ENCODE measurements around the gene CEP350.
"Not testable (repeated sequence)": the region's sequence is repeated elsewhere in the genome, so short reads cannot be mapped to it uniquely, and the experiment has no call there.

Gene CEP350

DNA sequence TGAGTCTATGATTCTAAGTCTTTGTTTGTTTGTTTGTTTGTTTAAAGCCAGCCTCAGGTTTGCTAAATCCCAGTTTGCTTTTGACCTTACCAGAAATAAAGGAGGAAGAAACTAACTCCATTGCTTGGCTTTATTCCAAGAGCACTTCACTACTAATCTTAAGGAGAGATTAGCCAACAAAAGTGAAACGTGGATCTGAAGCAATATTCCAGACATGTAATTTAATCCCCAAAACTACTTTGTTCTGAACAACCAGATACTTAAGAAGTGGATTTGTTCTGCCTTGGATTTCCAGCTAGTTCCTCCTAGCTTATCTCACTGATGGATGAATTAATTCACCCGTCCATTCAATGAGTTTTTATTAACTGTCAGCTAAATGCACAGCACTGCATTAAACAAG, 15.9 kb upstream of the CEP350 start:
- DNase-seq: no peak

DNA sequence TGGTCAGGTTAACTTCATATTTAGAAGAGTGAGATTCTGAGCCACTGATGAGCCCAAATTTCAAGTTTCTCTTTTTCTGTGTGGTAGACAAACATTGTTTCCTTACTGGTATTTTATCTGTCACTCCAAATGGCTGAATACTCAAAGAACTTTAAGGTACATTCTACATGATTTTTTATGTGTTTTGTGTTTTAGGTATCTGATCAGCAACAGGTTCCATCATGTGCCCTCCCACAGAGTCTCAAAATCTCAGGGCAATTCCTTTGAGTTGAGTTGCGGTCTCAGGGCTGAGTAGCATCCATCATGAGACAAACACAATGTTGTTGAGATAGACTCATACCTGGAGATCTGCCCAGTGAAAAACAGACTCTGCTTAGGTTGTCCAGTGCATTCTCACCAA, 14.7 kb upstream of the CEP350 start:
- DNase-seq: no peak

DNA sequence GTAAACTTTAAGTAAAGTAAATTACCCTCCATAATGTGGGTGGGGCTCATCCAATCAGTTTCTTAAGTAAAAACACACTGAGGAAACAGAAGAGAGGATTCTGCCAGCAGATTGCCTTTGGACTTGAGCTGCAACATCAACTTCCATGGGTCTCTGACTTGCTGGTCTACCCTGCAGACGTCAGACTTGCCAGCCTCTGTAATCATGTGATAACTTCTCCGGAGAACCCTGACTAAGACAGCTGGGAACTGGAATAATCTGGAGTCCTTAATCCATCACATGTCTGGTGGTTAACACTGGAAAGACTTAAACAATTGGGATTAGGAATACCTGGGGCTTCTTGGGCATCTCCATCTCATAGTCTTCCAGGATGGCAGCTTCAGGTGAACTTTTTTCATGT, 13.2 kb upstream of the CEP350 start:
- DNase-seq: no peak

DNA sequence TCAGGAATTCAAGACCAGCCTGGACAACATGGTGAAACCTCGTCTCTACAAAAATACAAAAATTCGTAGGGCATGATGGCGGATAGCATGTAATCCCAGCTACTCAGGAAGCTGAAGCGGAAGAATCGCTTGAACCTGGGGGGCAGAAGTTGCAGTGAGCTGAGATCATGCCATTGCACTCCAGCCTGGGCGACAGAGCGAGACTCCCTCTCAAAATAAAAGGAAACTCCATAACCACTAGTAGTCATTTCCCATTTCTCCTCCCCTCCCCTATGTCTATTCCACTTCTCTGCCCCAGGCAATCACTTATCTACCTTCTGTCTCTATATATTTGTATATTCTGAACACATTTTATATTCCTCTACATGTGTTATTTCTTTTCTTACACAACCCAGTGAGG, 4.0 kb upstream of the CEP350 start:
- DNase-seq: no peak

DNA sequence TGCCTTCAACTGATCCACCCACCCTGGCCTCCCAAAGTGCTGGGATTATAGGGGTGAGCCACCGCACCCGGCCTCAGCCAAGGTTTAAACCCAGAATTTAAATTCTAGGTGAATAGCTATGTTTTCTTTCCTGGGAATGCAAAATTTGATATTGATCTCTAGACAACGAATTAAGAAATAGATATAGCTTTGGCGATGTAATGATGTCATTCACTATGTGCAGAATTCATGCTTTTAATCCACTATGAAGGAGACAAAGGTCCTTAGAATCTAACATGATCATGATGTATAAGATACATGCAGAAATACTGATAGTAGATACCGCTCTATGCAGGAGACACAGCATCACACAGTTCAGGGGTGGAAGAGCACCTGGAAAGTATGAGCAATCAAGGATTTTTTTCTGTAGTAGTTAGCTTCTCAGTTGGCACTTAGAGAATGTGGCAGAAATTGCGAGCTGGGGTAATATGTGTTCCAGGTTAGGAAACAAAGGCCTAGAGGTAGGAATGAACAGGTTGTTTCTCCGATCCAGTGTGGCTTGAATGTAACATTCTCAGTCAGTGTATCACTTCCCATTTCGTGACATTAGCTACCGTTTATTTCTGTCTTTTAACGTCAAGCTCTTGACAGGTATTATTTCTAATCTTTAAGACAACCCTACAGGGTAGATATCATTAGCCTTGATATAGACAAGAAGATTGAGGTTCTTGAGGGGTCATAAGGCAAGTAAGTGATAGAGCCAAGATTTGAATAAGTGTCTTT, 3.0 kb upstream of the CEP350 start:
- no peak for DNase-seq

DNA sequence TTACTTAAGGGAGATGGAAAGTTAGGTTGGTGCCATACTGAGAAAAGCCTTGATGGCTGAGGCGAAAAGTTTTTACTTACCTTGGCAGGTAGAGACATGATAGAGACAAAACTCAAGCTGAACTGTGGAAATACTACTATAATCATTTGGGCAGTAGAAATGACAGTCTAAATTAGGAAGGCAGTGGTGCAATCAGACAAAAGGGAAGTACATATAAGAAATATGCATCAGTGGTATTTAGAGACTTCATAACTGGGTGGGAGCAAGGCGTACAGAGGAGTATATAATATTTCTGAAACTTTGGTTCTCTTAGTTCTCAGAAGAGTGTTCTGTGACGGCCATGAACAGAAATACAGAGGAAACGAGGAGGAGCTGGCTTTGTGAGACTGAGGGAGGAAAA, 2.4 kb upstream of the CEP350 start:
- no peak for DNase-seq

DNA sequence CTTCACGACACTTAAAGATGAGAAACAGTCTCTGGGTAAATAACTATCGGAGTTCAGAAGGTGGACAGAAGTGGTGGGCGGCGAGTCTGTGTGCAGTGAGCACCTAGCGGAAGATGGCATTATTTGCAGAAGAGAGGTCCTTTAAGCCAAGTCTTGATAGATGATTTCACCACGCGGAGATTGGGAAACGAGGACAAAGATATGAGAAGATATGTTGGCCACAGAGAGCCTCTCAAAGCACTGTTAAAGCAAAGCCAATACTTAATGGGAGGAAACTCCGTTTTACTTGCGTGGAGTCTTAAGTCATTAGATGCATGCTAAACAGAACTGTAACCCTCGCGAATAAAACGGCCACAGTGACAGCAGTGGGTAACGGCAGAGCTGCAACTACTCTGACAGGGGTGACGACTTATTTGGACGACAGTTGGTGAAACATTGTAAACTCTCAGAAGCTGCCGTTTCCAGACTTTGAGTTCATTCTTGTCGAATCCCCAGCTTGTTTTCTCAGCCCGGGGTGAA, 577 bp upstream of the CEP350 start:
- peak in 6 of 56 donors; percentile 7 to 70 (median 54) for DNase-seq

DNA sequence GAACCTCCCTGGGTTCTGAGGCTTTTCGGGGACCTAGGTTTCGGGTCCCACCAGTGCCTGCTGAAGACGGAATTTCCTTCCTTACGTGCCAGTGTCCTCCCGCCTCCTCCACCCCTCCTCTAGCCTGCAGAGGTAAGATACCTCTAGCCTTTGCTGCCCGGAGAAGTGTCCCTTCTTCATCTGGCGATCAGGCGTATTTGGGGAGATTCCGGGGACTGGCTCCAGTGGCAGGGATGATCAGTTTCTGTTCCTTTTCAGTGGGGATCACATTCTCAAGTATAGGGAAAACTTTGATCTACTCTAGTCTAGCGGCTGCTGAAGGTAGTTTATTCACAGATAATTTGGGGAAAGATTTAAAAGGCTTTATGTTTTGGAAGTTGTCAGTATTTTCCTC, 674 bp downstream of the CEP350 start:
- DNase-seq: peak in 11 of 56 donors; percentile 7 to 76 (median 44)

DNA sequence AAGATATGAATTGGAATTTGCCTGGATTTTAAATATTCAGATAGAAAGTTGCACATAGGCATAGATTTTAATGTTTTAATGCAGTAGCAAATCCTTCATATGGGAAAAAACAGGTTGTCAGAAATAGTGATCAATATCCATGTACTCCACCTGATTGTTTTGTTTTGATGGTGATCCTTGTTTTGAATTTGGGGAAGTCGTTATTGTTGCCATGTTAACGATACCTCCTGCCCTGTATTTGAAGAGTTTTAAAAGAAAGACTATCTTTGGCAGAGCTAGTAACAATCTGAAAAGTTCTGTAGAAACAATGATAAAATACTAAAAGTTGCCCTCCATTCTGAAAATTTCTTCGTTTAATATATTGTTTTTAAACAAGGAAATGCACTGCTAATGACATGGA, 1.1 kb downstream of the CEP350 start:
- no peak for DNase-seq

DNA sequence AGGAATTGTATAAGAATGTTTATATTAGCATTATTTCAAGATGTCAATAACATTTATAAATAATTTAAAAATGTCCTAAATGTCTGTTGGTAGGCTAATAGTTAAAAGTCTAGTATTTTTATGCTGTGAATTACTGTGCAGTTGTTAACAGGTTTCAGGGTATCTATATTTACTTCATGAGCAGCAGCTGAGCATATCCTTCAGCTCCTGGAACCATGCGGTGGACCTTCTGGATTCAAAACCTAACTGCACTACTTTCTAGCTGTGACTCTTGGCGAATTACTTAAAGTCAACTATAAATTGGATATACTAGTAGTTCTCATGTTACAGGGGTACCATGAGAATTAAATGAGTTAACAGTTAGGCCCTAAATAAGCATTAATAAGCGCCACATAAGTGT, 3.7 kb downstream of the CEP350 start:
- DNase-seq: no peak

DNA sequence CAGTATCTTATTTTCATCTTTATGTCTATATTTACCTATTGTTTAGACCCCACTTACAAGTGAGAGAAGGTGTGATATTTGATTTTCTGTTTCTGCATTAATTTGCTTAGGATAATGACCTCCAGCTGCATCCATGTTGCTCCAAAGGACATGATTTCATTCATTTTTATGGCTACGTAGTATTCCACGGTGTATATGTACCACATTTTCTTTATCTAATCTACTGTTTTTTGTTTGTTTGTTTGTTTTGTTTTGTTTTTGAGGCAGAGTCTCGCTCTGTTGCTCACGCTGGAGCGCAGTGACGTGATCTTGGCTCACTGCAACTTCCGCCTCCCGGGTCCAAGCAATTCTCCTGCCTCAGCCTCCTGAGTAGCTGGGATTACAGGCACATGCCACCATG, 7.6 kb downstream of the CEP350 start:
- not testable (repeated sequence) for DNase-seq

DNA sequence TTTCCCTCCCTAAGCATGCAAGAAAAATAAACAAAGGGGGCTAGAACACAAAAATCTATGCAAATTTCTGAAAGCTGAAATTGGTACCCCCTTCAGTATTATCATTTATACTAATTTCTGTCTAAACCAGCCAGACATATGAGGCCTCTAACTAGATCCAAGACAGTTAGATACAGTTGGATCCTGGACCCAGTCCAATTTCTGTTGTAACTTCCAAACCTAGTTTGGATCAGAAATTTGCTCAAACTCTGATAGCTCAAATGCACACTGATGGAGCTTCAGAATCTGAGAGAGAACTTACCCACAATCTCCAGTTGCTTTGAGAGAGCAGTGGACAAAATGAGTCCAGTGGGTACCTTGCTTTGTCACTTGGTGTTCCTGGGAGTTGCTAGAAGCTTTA, 11.9 kb downstream of the CEP350 start:
- no peak for DNase-seq

DNA sequence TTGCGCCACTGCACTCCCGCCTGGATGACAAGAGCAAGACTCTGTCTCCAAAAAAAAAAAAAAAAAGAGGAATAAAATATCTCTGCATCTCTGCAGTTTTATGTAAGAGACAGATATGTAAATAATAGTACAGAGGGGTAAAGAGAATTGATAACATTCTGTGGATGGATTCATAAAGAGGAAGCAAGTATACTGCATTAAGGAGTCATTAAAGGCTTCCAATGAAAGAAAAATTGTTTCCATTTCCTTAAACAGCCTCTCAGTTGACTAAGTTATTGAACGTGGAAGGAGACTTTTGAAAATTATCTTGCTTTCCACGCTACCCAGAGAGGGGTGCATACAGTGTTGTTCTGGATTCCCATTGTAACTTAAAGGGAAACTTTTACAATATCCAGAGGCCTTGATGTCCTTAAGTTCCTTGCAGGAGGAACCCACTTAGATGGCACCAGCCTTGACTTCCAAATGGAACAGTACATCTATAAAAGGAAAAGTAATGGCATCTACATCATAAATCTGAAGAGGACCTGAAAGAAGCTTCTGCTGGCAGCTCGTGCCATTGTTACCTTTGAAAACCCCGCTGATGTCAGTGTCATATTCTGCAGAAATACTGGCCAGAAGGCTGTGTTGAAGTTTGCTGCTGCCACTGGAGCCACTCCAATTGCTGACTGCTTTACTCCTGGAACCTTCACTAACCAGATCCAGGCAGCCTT, 13.8 kb downstream of the CEP350 start:
- DNase-seq: no peak

DNA sequence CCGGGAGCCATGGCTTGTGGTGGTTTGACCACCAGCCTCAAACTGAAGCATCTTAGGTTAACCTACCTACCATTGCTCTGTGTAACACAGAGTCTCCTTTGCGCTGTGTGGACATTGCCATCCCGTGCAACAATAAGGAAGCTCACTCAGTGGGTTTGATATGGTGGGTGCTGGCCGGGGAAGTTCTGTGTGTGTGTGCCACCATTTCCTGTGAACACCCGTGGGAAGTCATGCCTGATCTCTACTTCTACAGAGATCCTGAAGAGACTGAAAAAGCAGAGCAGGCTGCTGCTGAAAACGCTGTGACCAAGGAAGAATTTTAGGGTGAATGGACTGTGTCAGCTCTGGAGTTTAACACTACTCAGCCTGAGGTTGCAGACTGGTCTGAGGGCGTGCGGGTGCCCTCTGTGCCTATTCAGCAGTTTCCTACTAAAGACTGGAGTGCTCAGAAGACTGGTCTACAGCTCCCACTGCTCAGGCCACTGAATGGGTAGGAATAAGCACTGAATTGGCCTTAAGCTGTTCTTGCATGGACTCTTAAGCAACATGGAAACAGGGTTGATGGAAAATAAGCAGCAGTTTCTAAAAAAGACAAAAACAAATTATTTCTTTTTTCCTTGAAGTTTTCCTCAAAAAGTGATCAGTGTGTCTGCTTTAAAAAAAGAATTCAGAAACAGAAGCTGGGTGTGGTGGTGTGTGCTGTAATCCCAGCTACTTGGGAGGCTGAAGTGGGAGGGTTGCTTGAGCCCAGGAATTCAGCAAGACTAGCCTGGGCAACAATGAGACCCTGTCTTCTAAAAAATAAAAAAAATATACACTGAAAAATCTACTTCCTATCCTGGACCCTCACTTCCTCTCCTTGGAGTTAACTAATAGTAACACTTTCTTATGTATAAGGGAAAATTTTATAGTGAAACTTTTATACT, 14.6 kb downstream of the CEP350 start:
- peak in 1 of 56 donors; percentile 12 for DNase-seq

DNA sequence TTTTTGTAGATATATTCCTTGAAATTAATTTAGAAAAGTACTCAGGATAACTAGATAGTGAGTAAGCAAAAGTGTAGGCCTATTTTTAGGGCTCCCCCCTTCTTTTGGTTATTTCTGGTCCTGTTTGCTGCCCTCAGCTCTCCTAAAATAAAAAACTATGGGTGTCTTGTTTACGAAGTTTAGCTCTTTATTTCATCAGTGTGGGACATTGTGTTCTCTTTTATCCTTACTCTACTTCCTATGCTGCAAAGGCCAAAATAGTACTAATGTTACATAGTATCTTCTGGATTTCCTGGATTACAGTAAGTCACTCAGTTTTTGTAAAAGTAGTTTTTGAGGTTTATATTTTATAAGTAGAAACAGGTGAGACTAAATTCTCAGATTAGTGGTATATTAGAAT, 15.4 kb downstream of the CEP350 start:
- DNase-seq: no peak

DNA sequence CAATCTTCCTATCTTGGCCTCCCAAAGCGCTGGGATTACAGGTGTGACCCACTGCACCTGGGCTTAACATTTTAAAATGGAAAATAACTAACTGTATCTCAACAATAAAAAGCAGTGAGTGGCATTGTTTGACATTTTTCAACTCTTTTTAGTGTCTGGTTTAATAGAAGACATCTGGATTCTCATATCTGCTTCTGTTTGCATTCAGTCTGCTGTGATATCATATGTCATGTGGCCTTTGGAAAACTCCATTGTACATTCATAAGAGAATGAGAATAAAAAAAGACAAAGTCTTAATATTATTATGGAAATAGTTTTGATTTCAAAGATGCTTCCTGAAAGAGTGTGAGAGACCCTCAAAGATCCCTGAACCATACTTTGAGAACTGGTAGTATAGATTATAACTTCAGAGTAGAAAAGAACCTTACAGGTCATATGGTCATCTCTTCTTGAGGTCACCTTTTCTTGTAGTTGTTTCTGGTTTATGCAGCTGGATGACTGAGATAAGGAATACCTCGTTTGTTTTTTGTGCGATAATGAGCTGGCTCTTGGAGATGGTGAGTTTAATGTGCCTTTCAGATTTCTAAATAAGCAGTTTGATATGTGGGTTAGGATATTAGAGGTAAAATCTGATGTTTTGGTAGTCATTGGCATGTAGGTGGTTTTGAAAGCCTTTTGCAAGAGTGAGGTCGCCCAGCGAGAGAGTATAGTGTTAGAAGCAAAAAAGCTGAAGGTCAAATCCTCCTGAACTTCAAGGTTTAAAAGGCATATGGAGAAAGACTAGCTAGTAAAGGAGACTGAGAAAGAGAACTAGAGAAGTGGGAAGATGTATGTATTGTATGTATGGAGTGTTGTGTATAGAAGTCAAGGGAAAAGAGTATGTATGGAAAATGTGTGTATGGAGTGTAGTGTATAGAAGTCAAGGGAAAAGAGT, 17.2 kb downstream of the CEP350 start:
- DNase-seq: no peak

DNA sequence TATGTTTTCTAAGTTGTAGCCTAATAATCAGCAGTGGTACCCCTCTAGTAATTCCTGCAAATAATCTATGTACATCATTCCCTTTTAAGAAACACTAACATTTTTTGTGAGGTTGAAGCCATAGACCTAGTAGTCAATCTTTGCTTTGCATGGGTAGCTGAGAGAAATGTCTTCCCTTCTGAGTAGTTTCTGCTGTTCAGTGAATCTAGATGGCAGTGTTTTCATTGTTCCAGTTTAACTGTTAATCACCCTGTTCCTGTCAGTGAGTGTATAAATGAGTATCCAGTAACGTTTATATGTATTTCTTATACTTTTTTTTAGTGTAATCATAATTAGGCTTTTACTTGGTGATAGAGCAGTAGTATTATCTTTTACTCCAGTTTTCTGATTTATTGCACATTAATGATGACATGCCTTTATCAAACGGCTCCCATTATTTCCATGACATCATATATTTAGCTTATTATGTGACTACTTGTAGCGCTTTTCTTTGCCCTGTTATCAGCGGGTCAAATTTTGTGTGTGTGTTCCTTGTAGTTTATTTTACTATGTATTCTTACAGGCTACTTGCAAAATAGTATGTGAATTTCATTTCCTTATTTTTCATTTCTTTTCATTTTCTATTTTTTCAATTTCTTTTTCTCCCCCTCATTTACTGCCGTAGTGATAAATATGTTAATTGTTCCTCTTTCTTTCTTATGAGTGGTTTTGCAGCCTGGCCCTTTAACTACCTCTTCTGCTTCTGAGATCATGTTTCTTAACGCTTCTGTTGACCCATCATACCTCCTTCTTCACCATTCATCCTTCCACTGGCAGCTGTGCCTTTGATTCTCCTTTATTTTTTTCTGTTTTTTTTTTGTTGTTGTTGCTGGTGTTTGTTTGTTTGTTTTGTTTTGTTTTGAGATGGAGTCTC, 18.8 kb downstream of the CEP350 start:
- DNase-seq: no peak

DNA sequence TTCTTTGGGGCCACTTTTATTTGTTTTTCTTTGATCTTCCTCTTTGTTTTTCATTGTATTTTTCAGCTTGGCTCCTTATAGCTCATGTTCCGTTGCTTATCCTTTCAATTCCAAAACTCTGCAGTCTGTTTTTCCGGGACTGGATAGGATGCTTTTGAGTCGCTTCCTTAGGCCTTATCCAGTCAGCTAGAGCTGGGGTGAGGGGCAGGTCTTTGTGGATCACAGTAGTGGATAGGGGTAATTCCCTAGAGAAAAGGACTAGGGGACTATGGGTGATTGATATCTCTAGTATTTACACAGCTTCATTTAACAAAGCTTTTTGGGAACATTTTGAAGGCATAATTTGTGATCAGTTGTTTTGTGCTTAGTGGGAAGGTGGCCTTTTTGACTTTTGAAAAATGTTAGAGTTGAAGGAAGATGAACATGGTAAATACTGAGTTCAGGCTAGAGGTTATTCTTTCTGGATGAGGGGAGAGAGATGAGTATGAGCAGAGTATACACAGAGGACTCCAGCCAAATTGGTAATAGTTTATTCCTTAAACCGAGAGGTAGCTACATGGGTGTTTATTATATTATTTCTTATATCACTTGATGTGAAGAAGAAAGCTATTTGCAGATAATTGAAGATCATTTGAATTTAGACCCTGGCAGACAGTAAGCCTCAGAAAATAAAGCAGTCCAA, 22.5 kb downstream of the CEP350 start:
- DNase-seq: no peak

All from amygdala (tissue), 56 donors.